ENCODE measurements around the gene CPNE5. TPM values are rescaled to one million over a fixed set of nuclear protein-coding genes. Genes with fewer than 3 reads are reported as not detected.

Gene CPNE5
- total and polyA plus RNA-seq, 7 donors, result 0.03 to 1.7 (median 0.41) TPM

DNA sequence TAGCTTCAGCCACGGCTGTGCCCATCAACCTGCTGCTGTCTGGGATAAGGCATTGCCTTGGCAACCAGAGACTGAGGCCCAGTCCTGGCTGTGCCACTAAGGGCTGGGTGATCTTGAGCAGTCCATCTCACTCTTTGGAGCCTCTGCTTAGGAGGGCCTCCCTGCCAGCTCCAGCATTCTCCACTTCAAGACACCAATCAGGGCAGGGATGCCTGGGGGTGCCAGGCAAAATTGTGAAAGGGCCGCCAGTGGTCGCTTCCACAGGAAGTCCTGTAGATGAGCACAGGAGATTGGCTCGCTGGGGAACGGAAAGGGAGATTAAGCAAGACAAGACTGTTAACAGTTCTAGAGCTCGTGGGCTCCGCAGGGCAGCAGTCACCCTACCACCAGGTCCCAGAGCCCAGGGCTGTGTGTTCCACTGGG, 141.8 kb downstream of the CPNE5 start, which contains the start of gene RAB44:
RAB44 (plus strand) TSS at position 346 of the 423 bp plus-strand sequence. CDS start 6,410 bp downstream, outside the sequence.
- ATAC-seq, result no peak
- no peak within 1 kb of the TSS for H3K4me3 ChIP-seq
- intact Hi-C loops (cut with DNase I), result loop anchor here in 1 of 2 donors (5.0 kb wide), 1 partner anchor 55 kb away; no protein-coding TSS in a partner anchor
- H3K27ac ChIP-seq, result no peak within 1 kb of the TSS
- H3K9me3 ChIP-seq, result peaks cover 4% of the 10 kb centered on the region
- peaks cover 7% of the 10 kb centered on the region for H3K4me1 ChIP-seq
- H3K36me3 ChIP-seq (ENCODE audit: insufficient read depth in 1 of 2, low read depth in 1 of 2), result no peaks in the 10 kb centered on the region
- TF ChIP-seq CTCF (IDR thresholded peaks at IDR 0.05), result no peak
- peak in 1 of 2 donors; percentile 45 for DNase-seq
- no peaks in the 10 kb centered on the region for H3K27me3 ChIP-seq (ENCODE audit: insufficient read depth in 3 of 3, low read length in 2 of 3)
- WGBS, 3 donors, result 82 to 85% (median 83%) methylated on average over 7 of the region's 7 CpGs

DNA sequence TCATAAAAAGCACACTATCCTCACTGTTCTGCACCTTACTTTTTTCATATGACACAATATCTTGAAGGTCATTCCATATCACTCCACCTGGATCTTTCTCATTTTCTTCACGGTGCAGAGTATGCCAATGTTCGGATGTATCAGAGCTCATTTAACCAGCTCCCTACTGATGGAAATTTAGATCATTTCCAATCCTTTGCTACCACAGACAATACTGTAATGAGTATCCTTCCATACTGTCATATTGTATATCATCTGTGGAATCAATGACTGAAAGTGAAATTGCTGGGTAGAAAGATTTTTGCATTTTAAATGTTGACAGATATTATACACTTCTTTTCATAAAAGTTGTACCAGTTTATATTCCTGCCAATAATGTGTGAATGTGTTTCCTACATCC, 143.8 kb downstream of the CPNE5 start:
- Histone ChIP-seq H3K36me3 (ENCODE audit: insufficient read depth in 1 of 2, low read depth in 1 of 2) (no peaks in the 10 kb centered on the region), H3K9me3 (peaks cover 4% of the 10 kb centered on the region), H3K4me3 (no peak overlapping the region), H3K4me1 (peaks cover 14% of the 10 kb centered on the region), H3K27ac (no peak overlapping the region), H3K27me3 (ENCODE audit: insufficient read depth in 3 of 3, low read length in 2 of 3) (no peaks in the 10 kb centered on the region)
- intact Hi-C loops (cut with DNase I), result loop anchor here in 1 of 2 donors (5.0 kb wide), 1 partner anchor 57 kb away; no protein-coding TSS in a partner anchor
- DNase-seq (no peak), ATAC-seq (no peak)
- 72 to 74% (median 74%) methylated on average over 2 of the region's 2 CpGs for WGBS, 3 donors
- TF ChIP-seq CTCF (IDR thresholded peaks at IDR 0.05), result no peak

- Histone ChIP-seq H3K27ac (no peak overlapping the region), H3K4me1 (peaks cover 14% of the 10 kb centered on the region), H3K9me3 (peaks cover 4% of the 10 kb centered on the region), H3K36me3 (ENCODE audit: insufficient read depth in 1 of 2, low read depth in 1 of 2) (no peaks in the 10 kb centered on the region), H3K4me3 (no peak overlapping the region), H3K27me3 (ENCODE audit: insufficient read depth in 3 of 3, low read length in 2 of 3) (no peaks in the 10 kb centered on the region)
- WGBS, 3 donors, result 93 to 100% (median 98%) methylated on average over 6 of the region's 6 CpGs
- ATAC-seq (no peak), DNase-seq (peak in 1 of 2 donors; percentile 4)
- intact Hi-C loops (cut with DNase I), result loop anchor here in 1 of 2 donors (5.0 kb wide), 1 partner anchor 58 kb away; no protein-coding TSS in a partner anchor
- TF ChIP-seq CTCF (IDR thresholded peaks at IDR 0.05), result no peak
Measured at GRCh38 chr6:36694616-36695015, 144.6 kb downstream of the CPNE5 start.

DNA sequence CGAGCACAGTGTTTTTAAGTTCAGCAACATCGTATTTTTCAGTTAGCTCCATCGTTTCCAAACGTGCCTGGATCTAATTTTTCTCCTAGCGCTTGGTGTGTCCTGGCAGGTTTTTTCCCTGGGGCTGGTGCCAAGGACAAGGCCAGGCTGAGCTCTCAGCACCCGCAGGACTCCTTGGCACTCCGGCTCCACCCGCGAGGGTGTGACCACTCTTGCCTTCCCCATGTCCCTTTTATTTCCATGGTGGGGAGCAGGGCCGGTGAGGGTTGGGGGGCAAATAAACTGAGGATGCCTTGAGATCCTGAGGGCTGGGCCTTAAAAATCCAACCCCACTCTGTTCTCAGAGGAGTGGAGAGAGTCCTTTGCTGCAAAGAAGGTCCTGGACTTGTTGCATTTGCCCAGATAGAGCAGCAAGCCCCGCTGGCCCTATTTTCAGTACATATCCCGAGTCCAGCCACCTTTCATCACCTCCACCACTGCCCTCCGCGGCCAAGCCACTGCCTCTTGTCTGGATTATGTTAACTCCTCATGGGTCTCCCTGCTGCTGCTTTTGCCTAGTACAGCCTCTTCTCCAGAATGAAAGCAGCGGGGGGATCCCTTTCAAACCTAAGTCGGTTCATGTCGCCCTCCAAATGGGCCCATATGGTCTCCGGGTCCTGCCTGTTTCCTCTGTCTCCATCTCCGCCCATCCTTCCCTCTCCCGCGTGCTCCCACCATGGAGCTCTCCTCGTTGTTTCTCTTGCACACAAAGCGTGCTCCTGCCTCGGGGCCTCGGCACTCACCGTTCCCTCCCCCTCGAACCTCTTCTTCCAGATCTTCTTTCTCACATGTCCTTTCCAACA, 146.2 kb downstream of the CPNE5 start:
- Histone ChIP-seq H3K4me3 (no peak overlapping the region), H3K9me3 (peaks cover 4% of the 10 kb centered on the region), H3K27me3 (ENCODE audit: insufficient read depth in 3 of 3, low read length in 2 of 3) (no peaks in the 10 kb centered on the region), H3K36me3 (ENCODE audit: insufficient read depth in 1 of 2, low read depth in 1 of 2) (no peaks in the 10 kb centered on the region), H3K4me1 (peaks cover 14% of the 10 kb centered on the region), H3K27ac (no peak overlapping the region)
- DNase-seq (peak; percentile 39 to 77), ATAC-seq (peak in 3 of 4 donors; percentile 61 to 84 (median 65))
- TF ChIP-seq CTCF (IDR thresholded peaks at IDR 0.05), result no peak
- intact Hi-C loops (cut with DNase I), result no loop called here
- WGBS, 3 donors, result 50 to 53% (median 51%) methylated on average over 27 of the region's 27 CpGs

All from psoas muscle (tissue), 8 donors.